K562 (cell line): ENCODE results near the gene TPBGL. TPM values are rescaled to one million over a fixed set of nuclear protein-coding genes. Genes with fewer than 3 reads are reported as not detected.

ENCODE experiments used
- CBFB ChIP-seq: sonication (generic); formaldehyde crosslinking; IDR thresholded peaks from 2 replicates; pipeline ENCODE4 v1.4.0; 2020; ENCODE audit warnings: mild to moderate bottlenecking, missing genetic modification reagents
- CEBPB ChIP-seq: fragments of 450-650 bp; IDR thresholded peaks from 2 replicates; pipeline ENCODE4 v1.6.1; 2016; ENCODE audit warnings: missing genetic modification characterization, missing compliant biosample characterization
- FOXJ3 ChIP-seq: sonication (generic); formaldehyde crosslinking; IDR thresholded peaks from 2 replicates; pipeline ENCODE4 v1.4.0; 2020; ENCODE audit warnings: mild to moderate bottlenecking, missing genetic modification reagents
- MAZ ChIP-seq, 2 experiments: fragments of 450-650 bp in 1 of 2; sonication (generic) in 1 of 2; formaldehyde crosslinking; IDR thresholded peaks in 1 of 2; conservative IDR thresholded peaks in 1 of 2; 2 replicates each; pipeline versions ENCODE4 v1.4.0 to v1.5.0; 2020; ENCODE audit warnings: mild to moderate bottlenecking in 1 of 2, missing genetic modification reagents in 1 of 2
- POLR2G ChIP-seq: fragments of 200-400 bp; formaldehyde crosslinking; IDR thresholded peaks from 2 replicates; pipeline ENCODE4 v1.6.1; 2017; ENCODE audit warnings: low read depth, mild to moderate bottlenecking, antibody characterized with exemption, low read length, moderate library complexity
- RCOR1 ChIP-seq, 2 experiments: IDR thresholded peaks; 2 replicates each; pipeline ENCODE4 v1.6.1; 2012; ENCODE audit warnings: low read depth in 2 of 2, low read length in 2 of 2, borderline replicate concordance in 1 of 2, improper control_type of control experiment in 1 of 2
- THRAP3 ChIP-seq: fragments of 450-650 bp; IDR thresholded peaks from 2 replicates; pipeline ENCODE4 v1.6.1; 2016; ENCODE audit warnings: mild to moderate bottlenecking, inconsistent platforms, borderline replicate concordance
- ZNF174 ChIP-seq: fragments of 250-450 bp; sonication (Bioruptor Pico); IDR thresholded peaks from 2 replicates; pipeline ENCODE4 v1.4.0; 2020; ENCODE audit warnings: mild to moderate bottlenecking
- ZNF184 ChIP-seq: sonication (generic); formaldehyde crosslinking; IDR thresholded peaks from 2 replicates; pipeline ENCODE4 v1.5.0; 2020; ENCODE audit warnings: missing genetic modification reagents
- ZNF780A ChIP-seq: fragments of 250-450 bp; sonication (Bioruptor Pico); IDR thresholded peaks from 2 replicates; pipeline ENCODE4 v1.5.0; 2021; ENCODE audit warnings: mild to moderate bottlenecking
- polyA plus RNA-seq, 8 experiments: library from polyadenylated mRNA; depleted of rRNA in 4 of 8; stranded (reverse) in 5 of 8; unstranded in 3 of 8; fragments of >200 nt; fragmentation: Nextera tagmentation in 2 of 8; fragmentation: Illumina TruSeq in 1 of 8; extraction: Ambion mirVana in 2 of 8; extraction: Trizol in 1 of 8; gene quantifications; 2 replicates each; pipeline versions ENCODE4 v1.2.1 to v1.2.3, GENCODE V29; 2011 to 2014; ENCODE audit warnings: inconsistent platforms in 1 of 8, missing spikeins in 1 of 8
- total RNA-seq, 7 experiments: library from RNA; depleted of rRNA in 6 of 7; stranded (reverse); fragments of >200 nt in 6 of 7; fragmentation: Illumina TruSeq in 2 of 7; extraction: Trizol in 2 of 7; gene quantifications; 2 replicates each; pipeline versions ENCODE4 v1.2.1 to v1.2.3, GENCODE V29; 2011 to 2021; ENCODE audit warnings: low replicate concordance in 1 of 7
- TF ChIP-seq, protein P1 (sequence below): sonication (generic); formaldehyde crosslinking; IDR thresholded peaks from 2 replicates; pipeline ENCODE4 v1.8.0; 2022; ENCODE audit warnings: missing genetic modification reagents, mild to moderate bottlenecking, borderline replicate concordance
- TF ChIP-seq, protein P2 (sequence below): fragments of 250-450 bp; sonication (Bioruptor Pico); IDR thresholded peaks from 2 replicates; pipeline ENCODE4 v1.8.0; 2021; ENCODE audit warnings: moderate library complexity, mild to moderate bottlenecking, inconsistent platforms
- TF ChIP-seq, protein P3 (sequence below): fragments of 450-650 bp; IDR thresholded peaks from one replicate; pipeline ENCODE4 v1.6.1; 2018; ENCODE audit warnings: mild to moderate bottlenecking, moderate library complexity; ENCODE audit not compliant: partially characterized antibody
- TF ChIP-seq, protein P4 (sequence below), 2 experiments: fragments of 150-350 bp in 1 of 2; IDR thresholded peaks; 2 replicates each; pipeline ENCODE4 v1.6.1; 2012 to 2016; ENCODE audit warnings: low read depth in 2 of 2, low read length in 2 of 2, mild to moderate bottlenecking in 1 of 2, moderate library complexity in 1 of 2
- TF ChIP-seq, protein P5 (sequence below), 2 experiments: IDR thresholded peaks; 2 replicates each; pipeline ENCODE4 v1.6.1; 2012; ENCODE audit warnings: improper control_type of control experiment in 2 of 2, low read depth in 2 of 2, low read length in 2 of 2, borderline replicate concordance in 1 of 2

TPBGL gene
- total and polyA plus RNA-seq, 9 of the 15 experiments (the other 6 are each of a cell fraction or from before 2014, with no cell fraction given) = 0.04 to 0.11 (median 0.06) TPM; not detected in 6

DNA sequence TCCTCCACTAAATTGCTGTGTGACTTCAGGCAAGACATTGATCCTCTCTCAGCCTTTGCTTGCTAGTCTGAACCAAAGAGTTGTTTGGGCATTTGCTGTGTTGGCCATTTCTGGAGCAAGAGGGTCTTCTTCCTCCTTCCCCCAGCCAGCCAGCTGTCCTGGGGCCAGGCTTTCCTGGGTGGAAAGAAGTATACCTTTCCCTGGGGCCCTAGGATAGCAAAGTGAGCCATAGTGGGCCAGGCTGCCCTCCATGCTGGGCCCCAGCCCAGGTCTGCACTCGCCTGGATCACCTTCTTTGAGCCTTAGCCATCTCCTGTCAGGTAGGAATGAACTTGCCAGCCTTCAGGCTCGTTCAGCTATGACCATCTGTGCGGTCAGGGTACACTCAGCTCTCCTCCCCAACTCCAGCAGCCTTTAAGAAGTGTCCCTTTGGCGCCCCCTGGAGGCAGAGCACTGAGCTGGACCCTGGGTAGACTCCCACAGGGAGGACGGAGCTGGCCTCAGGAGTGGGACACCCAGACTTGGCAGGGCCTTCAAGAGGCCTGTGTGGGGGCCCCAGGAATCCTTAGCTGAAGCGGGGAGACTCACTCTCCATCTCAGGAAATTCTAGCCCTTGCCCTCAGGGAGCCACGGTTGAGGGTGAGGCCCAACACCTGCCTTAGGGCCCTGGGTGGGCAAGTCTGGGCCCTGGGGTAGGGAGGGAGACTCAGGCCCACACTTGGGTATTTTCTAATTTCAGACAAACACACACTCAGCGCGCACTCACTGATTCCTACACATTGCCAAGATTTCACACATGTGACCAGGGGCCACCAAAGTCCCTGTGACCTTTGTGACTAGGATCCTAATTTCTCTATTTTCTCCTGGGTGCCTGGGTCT, 35.6 kb upstream of the TPBGL start (continued):
- TF ChIP-seq, protein P1, sequence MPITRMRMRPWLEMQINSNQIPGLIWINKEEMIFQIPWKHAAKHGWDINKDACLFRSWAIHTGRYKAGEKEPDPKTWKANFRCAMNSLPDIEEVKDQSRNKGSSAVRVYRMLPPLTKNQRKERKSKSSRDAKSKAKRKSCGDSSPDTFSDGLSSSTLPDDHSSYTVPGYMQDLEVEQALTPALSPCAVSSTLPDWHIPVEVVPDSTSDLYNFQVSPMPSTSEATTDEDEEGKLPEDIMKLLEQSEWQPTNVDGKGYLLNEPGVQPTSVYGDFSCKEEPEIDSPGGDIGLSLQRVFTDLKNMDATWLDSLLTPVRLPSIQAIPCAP (CRISPR knock-in tag) = no peak
- TF ChIP-seq ZNF174 (CRISPR knock-in tag) (no peak), ZNF184 (no peak), CBFB (CRISPR knock-in tag) (peak; percentile 59; the same call in 1 of the 2 replicates), FOXJ3 (no peak), RCOR1 (IDR thresholded peaks at IDR 0.05; ENCODE audit: borderline replicate concordance in 1 of 2, low read depth in 2 of 2, low read length in 2 of 2) (peak in 1 of 2 experiments; percentile 48; a peak in 1 of 4 replicates), MAZ (CRISPR knock-in tag; conservative IDR thresholded peaks at IDR 0.05 in 1 of 2, IDR thresholded peaks at IDR 0.05 in 1 of 2) (peak in 1 of 2 experiments; percentile 71; a peak in 3 of 4 replicates), CEBPB (no peak), THRAP3 (no peak), ZNF780A (CRISPR knock-in tag) (no peak), POLR2G (no peak)
- TF ChIP-seq, protein P2, sequence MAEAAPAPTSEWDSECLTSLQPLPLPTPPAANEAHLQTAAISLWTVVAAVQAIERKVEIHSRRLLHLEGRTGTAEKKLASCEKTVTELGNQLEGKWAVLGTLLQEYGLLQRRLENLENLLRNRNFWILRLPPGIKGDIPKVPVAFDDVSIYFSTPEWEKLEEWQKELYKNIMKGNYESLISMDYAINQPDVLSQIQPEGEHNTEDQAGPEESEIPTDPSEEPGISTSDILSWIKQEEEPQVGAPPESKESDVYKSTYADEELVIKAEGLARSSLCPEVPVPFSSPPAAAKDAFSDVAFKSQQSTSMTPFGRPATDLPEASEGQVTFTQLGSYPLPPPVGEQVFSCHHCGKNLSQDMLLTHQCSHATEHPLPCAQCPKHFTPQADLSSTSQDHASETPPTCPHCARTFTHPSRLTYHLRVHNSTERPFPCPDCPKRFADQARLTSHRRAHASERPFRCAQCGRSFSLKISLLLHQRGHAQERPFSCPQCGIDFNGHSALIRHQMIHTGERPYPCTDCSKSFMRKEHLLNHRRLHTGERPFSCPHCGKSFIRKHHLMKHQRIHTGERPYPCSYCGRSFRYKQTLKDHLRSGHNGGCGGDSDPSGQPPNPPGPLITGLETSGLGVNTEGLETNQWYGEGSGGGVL = no peak
- TF ChIP-seq, protein P3, sequence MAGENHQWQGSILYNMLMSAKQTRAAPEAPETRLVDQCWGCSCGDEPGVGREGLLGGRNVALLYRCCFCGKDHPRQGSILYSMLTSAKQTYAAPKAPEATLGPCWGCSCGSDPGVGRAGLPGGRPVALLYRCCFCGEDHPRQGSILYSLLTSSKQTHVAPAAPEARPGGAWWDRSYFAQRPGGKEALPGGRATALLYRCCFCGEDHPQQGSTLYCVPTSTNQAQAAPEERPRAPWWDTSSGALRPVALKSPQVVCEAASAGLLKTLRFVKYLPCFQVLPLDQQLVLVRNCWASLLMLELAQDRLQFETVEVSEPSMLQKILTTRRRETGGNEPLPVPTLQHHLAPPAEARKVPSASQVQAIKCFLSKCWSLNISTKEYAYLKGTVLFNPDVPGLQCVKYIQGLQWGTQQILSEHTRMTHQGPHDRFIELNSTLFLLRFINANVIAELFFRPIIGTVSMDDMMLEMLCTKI = no peak
- TF ChIP-seq, protein P4, sequence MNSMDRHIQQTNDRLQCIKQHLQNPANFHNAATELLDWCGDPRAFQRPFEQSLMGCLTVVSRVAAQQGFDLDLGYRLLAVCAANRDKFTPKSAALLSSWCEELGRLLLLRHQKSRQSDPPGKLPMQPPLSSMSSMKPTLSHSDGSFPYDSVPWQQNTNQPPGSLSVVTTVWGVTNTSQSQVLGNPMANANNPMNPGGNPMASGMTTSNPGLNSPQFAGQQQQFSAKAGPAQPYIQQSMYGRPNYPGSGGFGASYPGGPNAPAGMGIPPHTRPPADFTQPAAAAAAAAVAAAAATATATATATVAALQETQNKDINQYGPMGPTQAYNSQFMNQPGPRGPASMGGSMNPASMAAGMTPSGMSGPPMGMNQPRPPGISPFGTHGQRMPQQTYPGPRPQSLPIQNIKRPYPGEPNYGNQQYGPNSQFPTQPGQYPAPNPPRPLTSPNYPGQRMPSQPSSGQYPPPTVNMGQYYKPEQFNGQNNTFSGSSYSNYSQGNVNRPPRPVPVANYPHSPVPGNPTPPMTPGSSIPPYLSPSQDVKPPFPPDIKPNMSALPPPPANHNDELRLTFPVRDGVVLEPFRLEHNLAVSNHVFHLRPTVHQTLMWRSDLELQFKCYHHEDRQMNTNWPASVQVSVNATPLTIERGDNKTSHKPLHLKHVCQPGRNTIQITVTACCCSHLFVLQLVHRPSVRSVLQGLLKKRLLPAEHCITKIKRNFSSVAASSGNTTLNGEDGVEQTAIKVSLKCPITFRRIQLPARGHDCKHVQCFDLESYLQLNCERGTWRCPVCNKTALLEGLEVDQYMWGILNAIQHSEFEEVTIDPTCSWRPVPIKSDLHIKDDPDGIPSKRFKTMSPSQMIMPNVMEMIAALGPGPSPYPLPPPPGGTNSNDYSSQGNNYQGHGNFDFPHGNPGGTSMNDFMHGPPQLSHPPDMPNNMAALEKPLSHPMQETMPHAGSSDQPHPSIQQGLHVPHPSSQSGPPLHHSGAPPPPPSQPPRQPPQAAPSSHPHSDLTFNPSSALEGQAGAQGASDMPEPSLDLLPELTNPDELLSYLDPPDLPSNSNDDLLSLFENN (IDR thresholded peaks at IDR 0.05; ENCODE audit: low read depth in 2 of 2, low read length in 2 of 2) = no peak
- TF ChIP-seq, protein P5, sequence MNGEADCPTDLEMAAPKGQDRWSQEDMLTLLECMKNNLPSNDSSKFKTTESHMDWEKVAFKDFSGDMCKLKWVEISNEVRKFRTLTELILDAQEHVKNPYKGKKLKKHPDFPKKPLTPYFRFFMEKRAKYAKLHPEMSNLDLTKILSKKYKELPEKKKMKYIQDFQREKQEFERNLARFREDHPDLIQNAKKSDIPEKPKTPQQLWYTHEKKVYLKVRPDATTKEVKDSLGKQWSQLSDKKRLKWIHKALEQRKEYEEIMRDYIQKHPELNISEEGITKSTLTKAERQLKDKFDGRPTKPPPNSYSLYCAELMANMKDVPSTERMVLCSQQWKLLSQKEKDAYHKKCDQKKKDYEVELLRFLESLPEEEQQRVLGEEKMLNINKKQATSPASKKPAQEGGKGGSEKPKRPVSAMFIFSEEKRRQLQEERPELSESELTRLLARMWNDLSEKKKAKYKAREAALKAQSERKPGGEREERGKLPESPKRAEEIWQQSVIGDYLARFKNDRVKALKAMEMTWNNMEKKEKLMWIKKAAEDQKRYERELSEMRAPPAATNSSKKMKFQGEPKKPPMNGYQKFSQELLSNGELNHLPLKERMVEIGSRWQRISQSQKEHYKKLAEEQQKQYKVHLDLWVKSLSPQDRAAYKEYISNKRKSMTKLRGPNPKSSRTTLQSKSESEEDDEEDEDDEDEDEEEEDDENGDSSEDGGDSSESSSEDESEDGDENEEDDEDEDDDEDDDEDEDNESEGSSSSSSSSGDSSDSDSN (IDR thresholded peaks at IDR 0.05; ENCODE audit: borderline replicate concordance in 1 of 2, low read depth in 2 of 2, low read length in 2 of 2) = no peak
